K562 (cell line): ENCODE data around the gene GLI3. TPM values are rescaled to one million over a fixed set of nuclear protein-coding genes. Genes with fewer than 3 reads are reported as not detected.

Experiments
- ATAC-seq: fragments of 200-7000 bp; cut with Tn5 transposase; 3 replicates; pipeline ENCODE4 v1.9.1; 2020; ENCODE audit warnings: moderate library complexity
- BruUV-seq: library from RNA; stranded (reverse); fragments of 400-500 nt; replicated peaks from 2 replicates; lab custom pipeline; 2021; lab: Mats Ljungman, UMichigan
- CTCF ChIA-PET: fragments of 300-600 bp; formaldehyde crosslinking; extraction: SDS; loops from one replicate; lab custom pipeline; 2021; ENCODE audit warnings: low intra/inter-chr PET ratio; lab: Yijun Ruan, JAX
- POLR2A ChIA-PET: fragments of 300-600, 350-650 bp; sonication (Branson Sonifier 250); formaldehyde crosslinking; extraction: SDS; loops from one replicate; lab custom pipeline; 2021; ENCODE audit warnings: antibody characterized with exemption, inconsistent platforms; lab: Yijun Ruan, JAX
- DNase-seq, 4 experiments: peaks; one replicate each; pipeline versions ENCODE4 v3.0.0 to v3.0.0-alpha.2; 2011 to 2018; ENCODE audit warnings: low spot score in 3 of 4, mixed read lengths in 3 of 4; ENCODE audit errors: extremely low read depth in 1 of 4
- FAIRE-seq: peaks from 2 replicates; lab custom pipeline; 2011; peaks lifted over from hg19 to GRCh38; lab: Jason Lieb, UNC
- H2AFZ ChIP-seq: 2 replicates; pipeline ENCODE4 v1.6.0; 2011; ENCODE audit warnings: low read depth, low read length, control low read depth, inconsistent platforms
- H3K27ac ChIP-seq: fragments of 200-600 bp; 3 replicates; pipeline ENCODE4 v1.8.0; 2011; ENCODE audit warnings: low read depth, mild to moderate bottlenecking, control low read depth, inconsistent platforms, low read length, moderate library complexity, mixed read lengths; ENCODE audit errors: extremely low read depth
- H3K27me3 ChIP-seq, 2 experiments: fragments of 300-600 bp in 1 of 2; 2 replicates in 1 of 2; 3 replicates in 1 of 2; pipeline versions ENCODE4 v1.6.0 to v1.8.0; 2011; ENCODE audit warnings: inconsistent platforms in 2 of 2, low read length in 2 of 2, mild to moderate bottlenecking in 1 of 2, mixed read lengths in 1 of 2, moderate library complexity in 1 of 2; ENCODE audit not compliant: control insufficient read depth in 2 of 2, insufficient read depth in 2 of 2
- H3K36me3 ChIP-seq: fragments of 300-600 bp; 3 replicates; pipeline ENCODE4 v1.8.0; 2011; ENCODE audit warnings: mild to moderate bottlenecking, low read length, inconsistent platforms; ENCODE audit not compliant: control insufficient read depth, insufficient read depth
- H3K4me1 ChIP-seq, 2 experiments: fragments of 200-600 bp in 1 of 2; replicated peaks in 1 of 2; 2 replicates in 1 of 2; 3 replicates in 1 of 2; pipeline versions ENCODE4 v1.5.1 to v1.8.0; 2011; ENCODE audit warnings: inconsistent platforms in 2 of 2, low read length in 2 of 2, mild to moderate bottlenecking in 1 of 2, mixed read lengths in 1 of 2, moderate library complexity in 1 of 2; ENCODE audit not compliant: control insufficient read depth in 2 of 2, insufficient read depth in 2 of 2
- H3K4me2 ChIP-seq: 2 replicates; pipeline ENCODE4 v1.6.1; 2011; ENCODE audit warnings: low read length, control low read depth, inconsistent platforms, mixed read lengths; ENCODE audit not compliant: insufficient read depth
- H3K4me3 ChIP-seq: fragments of 200-600 bp; sonication (generic), shearing (Covaris generic); 2 replicates; pipeline ENCODE4 v1.5.1; 2016; ENCODE audit warnings: control low read depth, inconsistent platforms
- H3K79me2 ChIP-seq: fragments of 200-600 bp; 3 replicates; pipeline ENCODE4 v1.8.0; 2011; ENCODE audit warnings: low read length, inconsistent platforms; ENCODE audit not compliant: control insufficient read depth, insufficient read depth
- H3K9ac ChIP-seq, 2 experiments: 2 replicates each; pipeline versions ENCODE4 v1.6.0 to v1.6.1; 2011; ENCODE audit warnings: low read depth in 2 of 2, low read length in 2 of 2, control low read depth in 1 of 2, inconsistent platforms in 1 of 2, mild to moderate bottlenecking in 1 of 2, mixed read lengths in 1 of 2; ENCODE audit not compliant: insufficient read depth in 1 of 2
- H3K9me1 ChIP-seq: one replicate; pipeline ENCODE4 v1.6.0; 2011; ENCODE audit warnings: inconsistent platforms, mild to moderate bottlenecking, low read length, moderate library complexity; ENCODE audit not compliant: control insufficient read depth, insufficient read depth
- H3K9me3 ChIP-seq: replicated peaks from 2 replicates; pipeline ENCODE4 v1.5.1; 2011; ENCODE audit warnings: low read depth, low read length, inconsistent platforms; ENCODE audit not compliant: control insufficient read depth, insufficient read depth
- H4K20me1 ChIP-seq: replicated peaks from 2 replicates; pipeline ENCODE4 v1.6.1; 2011; ENCODE audit warnings: low read length, inconsistent platforms, mixed read lengths; ENCODE audit not compliant: control insufficient read depth, insufficient read depth
- ESRRA ChIP-seq: fragments of 450-650 bp; IDR thresholded peaks from 2 replicates; pipeline ENCODE4 v1.6.1; 2014; ENCODE audit warnings: low read depth, mild to moderate bottlenecking, moderate library complexity, borderline replicate concordance
- EWSR1 ChIP-seq: fragments of 450-650 bp; IDR thresholded peaks from 2 replicates; pipeline ENCODE4 v1.6.1; 2018; ENCODE audit warnings: borderline replicate concordance, mild to moderate bottlenecking, low read depth, moderate library complexity; ENCODE audit not compliant: partially characterized antibody
- GABPA ChIP-seq: fragments of 200-800 bp; sonication (Bioruptor generic); conservative IDR thresholded peaks from 2 replicates; pipeline ENCODE4 v1.6.1; 2016; ENCODE audit warnings: low read depth, missing genetic modification characterization, missing compliant biosample characterization
- HMBOX1 ChIP-seq: sonication (generic); IDR thresholded peaks from 2 replicates; pipeline ENCODE4 v1.6.1; 2016
- MYNN ChIP-seq, 2 experiments: sonication (generic); formaldehyde crosslinking in 1 of 2; IDR thresholded peaks; 2 replicates each; pipeline versions ENCODE4 v1.5.0 to v1.6.1; 2016 to 2020; ENCODE audit warnings: antibody characterized with exemption in 1 of 2, missing genetic modification reagents in 1 of 2
- PTBP1 ChIP-seq: fragments of 200-400 bp; formaldehyde crosslinking; IDR thresholded peaks from 2 replicates; pipeline ENCODE4 v1.6.1; 2017; ENCODE audit warnings: low read depth, low read length
- RNF2 ChIP-seq: sonication (generic); IDR thresholded peaks from 2 replicates; pipeline ENCODE4 v1.6.1; 2016
- SMAD2 ChIP-seq: fragments of 150-350 bp; IDR thresholded peaks from 2 replicates; pipeline ENCODE4 v1.6.1; 2014; ENCODE audit warnings: low read depth, mild to moderate bottlenecking, low read length
- ZMIZ1 ChIP-seq, 2 experiments: fragments of 150-350 bp in 1 of 2; IDR thresholded peaks; 2 replicates each; pipeline ENCODE4 v1.6.1; 2012 to 2016; ENCODE audit warnings: low read depth in 2 of 2, low read length in 2 of 2, mild to moderate bottlenecking in 1 of 2, moderate library complexity in 1 of 2
- ZNF586 ChIP-seq: fragments of 450-650 bp; formaldehyde crosslinking; conservative IDR thresholded peaks from 2 replicates; pipeline ENCODE4 v1.4.0; 2020; ENCODE audit warnings: mild to moderate bottlenecking, moderate library complexity
- ZNF740 ChIP-seq, 3 experiments: fragments of 200-800 bp in 1 of 3; sonication (Bioruptor generic) in 1 of 3; sonication (generic) in 1 of 3; formaldehyde crosslinking in 1 of 3; IDR thresholded peaks; 2 replicates each; pipeline versions ENCODE4 v1.6.1 to v1.8.0; 2016 to 2022; ENCODE audit warnings: mild to moderate bottlenecking in 2 of 3, missing compliant biosample characterization in 2 of 3, missing genetic modification characterization in 2 of 3, missing genetic modification reagents in 1 of 3
- WGBS: fragments of 100-300 bp; shearing (Covaris generic); methylation state at CpG from one replicate; pipeline ENCODE4 v1.1.6; 2016; ENCODE audit warnings: low coverage, mixed read lengths; ENCODE audit not compliant: insufficient coverage; ENCODE audit errors: missing lambda C conversion rate; 5-methylcytosine and 5-hydroxymethylcytosine counted together
- in situ Hi-C: fragments of 300-500 bp; cut with MboI; formaldehyde crosslinking; loops from 4 replicates; pipeline ENCODE4 v1.15.0; 2018; ENCODE audit warnings: inconsistent platforms, mixed read lengths
- intact Hi-C: fragments of 100-400 bp; cut with micrococcal nuclease; formaldehyde crosslinking; loops from 2 replicates; pipeline ENCODE4 v1.14.2; 2022
- polyA plus RNA-seq, 8 experiments: library from polyadenylated mRNA; depleted of rRNA in 4 of 8; stranded (reverse) in 5 of 8; unstranded in 3 of 8; fragments of >200 nt; fragmentation: Nextera tagmentation in 2 of 8; fragmentation: Illumina TruSeq in 1 of 8; extraction: Ambion mirVana in 2 of 8; extraction: Trizol in 1 of 8; gene quantifications; 2 replicates each; pipeline versions ENCODE4 v1.2.1 to v1.2.3, GENCODE V29; 2011 to 2014; ENCODE audit warnings: inconsistent platforms in 1 of 8, missing spikeins in 1 of 8
- total RNA-seq, 7 experiments: library from RNA; depleted of rRNA in 6 of 7; stranded (reverse); fragments of >200 nt in 6 of 7; fragmentation: Illumina TruSeq in 2 of 7; extraction: Trizol in 2 of 7; gene quantifications; 2 replicates each; pipeline versions ENCODE4 v1.2.1 to v1.2.3, GENCODE V29; 2011 to 2021; ENCODE audit warnings: low replicate concordance in 1 of 7

GLI3 gene
- total and polyA plus RNA-seq, 9 of the 15 experiments (the other 6 are each of a cell fraction or from before 2014, with no cell fraction given) = 0.01 to 0.18 (median 0.07) TPM; not detected in 6

GRCh38 chr7:42039921-42040320, 197.1 kb downstream of the GLI3 start (continued):
- no peak for TF ChIP-seq ESRRA

- Histone ChIP-seq H3K4me1 (no peaks in the 10 kb centered on the region), H3K27me3 (peaks cover 0 to 3% of the 10 kb centered on the region in 2 experiments; a peak in 1 of 5 replicates), H3K4me2 (no peak overlapping the region), H3K27ac (no peak overlapping the region), H3K4me3 (no peak overlapping the region), H3K9me3 (no peaks in the 10 kb centered on the region), H3K36me3 (no peaks in the 10 kb centered on the region), H3K9ac (no peak overlapping the region), H3K79me2 (no peaks in the 10 kb centered on the region), H3K9me1 (no peaks in the 10 kb centered on the region), H2AFZ (no peak overlapping the region), H4K20me1 (no peaks in the 10 kb centered on the region)
- ATAC-seq (no peak), FAIRE-seq (no peak), DNase-seq (no peak)
- BruUV-seq = no TSS peak
- in situ Hi-C loops (no loop called here), intact Hi-C loops (no loop called here)
- 0% methylated on average over 3 of the region's 3 CpGs for WGBS
- ChIA-PET CTCF (no interaction called here), POLR2A (interaction anchor here (0.8 to 1.4 kb wide), 3 partner anchors 10 to 815 kb away, joined by 3 to 4 read pairs (median 4); no protein-coding TSS in a partner anchor)
- TF ChIP-seq MYNN (IDR thresholded peaks at IDR 0.05) = no peak
- no peak for TF ChIP-seq MYNN (CRISPR knock-in tag; IDR thresholded peaks at IDR 0.05)
- no peak for TF ChIP-seq ZNF740 (CRISPR knock-in tag; IDR thresholded peaks at IDR 0.05)
- no peak for TF ChIP-seq ZNF740 (tag; IDR thresholded peaks at IDR 0.05)
- no peak for TF ChIP-seq HMBOX1
- TF ChIP-seq PTBP1 = no peak
- TF ChIP-seq RNF2 = no peak
- no peak for TF ChIP-seq GABPA
- no peak for TF ChIP-seq ZNF586
- no peak for TF ChIP-seq EWSR1
- TF ChIP-seq SMAD2 = no peak
- TF ChIP-seq ZMIZ1 (IDR thresholded peaks at IDR 0.05; ENCODE audit: low read depth in 2 of 2, low read length in 2 of 2) = no peak
Measured at GRCh38 chr7:42035210-42035609, 201.8 kb downstream of the GLI3 start.
